NCI-H2196 treated with DMSO at 0.1 percent for 48 hours (cell line): ENCODE results near the gene ZDHHC1.

ENCODE experiments used
- DNase-seq: peaks from one replicate; lab custom pipeline; 2025; ENCODE audit not compliant: unreplicated experiment; lab: John Stamatoyannopoulos, UW

The ZDHHC1 gene

GRCh38 chr16:67411339-67411738, 4.9 kb downstream of the ZDHHC1 start:
- no peak for DNase-seq

- no peak for DNase-seq
Measured at GRCh38 chr16:67409631-67410030, 6.6 kb downstream of the ZDHHC1 start.

GRCh38 chr16:67407788-67408452, 8.4 kb downstream of the ZDHHC1 start:
- no peak for DNase-seq

- no peak for DNase-seq
Measured at GRCh38 chr16:67407176-67407787, 9.0 kb downstream of the ZDHHC1 start.

GRCh38 chr16:67406111-67406971, 9.9 kb downstream of the ZDHHC1 start:
- no peak for DNase-seq

- DNase-seq = no peak
Measured at GRCh38 chr16:67405336-67405735, 10.9 kb downstream of the ZDHHC1 start.

- no peak for DNase-seq
Measured at GRCh38 chr16:67404740-67405226, 11.5 kb downstream of the ZDHHC1 start.

GRCh38 chr16:67403976-67404555, 12.2 kb downstream of the ZDHHC1 start:
- no peak for DNase-seq

- DNase-seq = no peak
Measured at GRCh38 chr16:67400901-67401300, 15.4 kb downstream of the ZDHHC1 start.

- peak; percentile 38 for DNase-seq
Measured at GRCh38 chr16:67399749-67400704, 16.2 kb downstream of the ZDHHC1 start.

- no peak for DNase-seq
Measured at GRCh38 chr16:67399218-67399733, 17.0 kb downstream of the ZDHHC1 start.

- no peak for DNase-seq
Measured at GRCh38 chr16:67398546-67399217, 17.6 kb downstream of the ZDHHC1 start.

- DNase-seq = no peak
Measured at GRCh38 chr16:67397812-67398545, 18.3 kb downstream of the ZDHHC1 start.

GRCh38 chr16:67397036-67397801, 19.1 kb downstream of the ZDHHC1 start:
- no peak for DNase-seq

GRCh38 chr16:67396159-67397035, 19.9 kb downstream of the ZDHHC1 start:
- peak; percentile 61 for DNase-seq

GRCh38 chr16:67395458-67396158, 20.7 kb downstream of the ZDHHC1 start:
- DNase-seq = peak; percentile 22

GRCh38 chr16:67395105-67395457, 21.2 kb downstream of the ZDHHC1 start:
- DNase-seq = no peak
